DND-41 (cell line): ENCODE results near the gene SFT2D1.
A peak's percentile ranks its signal among the peaks of the same experiment; 100 is the strongest.

Experiments used
- ATAC-seq: fragments of 200-7000 bp; cut with Tn5 transposase; 3 replicates; pipeline ENCODE4 v1.9.1; 2021; ENCODE audit warnings: low read depth; ENCODE audit not compliant: insufficient read depth
- DNase-seq: peaks from one replicate; pipeline ENCODE4 v3.0.0-alpha.2; 2020
- H2AFZ ChIP-seq: 2 replicates; pipeline ENCODE4 v1.6.0; 2012; ENCODE audit warnings: low read depth, low read length
- H3K27ac ChIP-seq: 2 replicates; pipeline ENCODE4 v1.5.1; 2012; ENCODE audit warnings: low read length, inconsistent platforms
- H3K27me3 ChIP-seq: fragments of 200-600 bp; sonication (generic); 2 replicates; pipeline ENCODE4 v1.6.0; 2012; ENCODE audit warnings: low read length, mild to moderate bottlenecking, inconsistent platforms; ENCODE audit not compliant: insufficient read depth, poor library complexity
- H3K36me3 ChIP-seq: 2 replicates; pipeline ENCODE4 v1.5.1; 2012; ENCODE audit warnings: low read length, inconsistent platforms; ENCODE audit not compliant: insufficient read depth
- H3K4me1 ChIP-seq: 2 replicates; pipeline ENCODE4 v1.5.1; 2012; ENCODE audit warnings: mild to moderate bottlenecking, low read length; ENCODE audit not compliant: insufficient read depth
- H3K4me2 ChIP-seq: 2 replicates; pipeline ENCODE4 v1.6.0; 2012; ENCODE audit warnings: mild to moderate bottlenecking, moderate library complexity, low read length, inconsistent platforms; ENCODE audit not compliant: insufficient read depth
- H3K4me3 ChIP-seq, 2 experiments: fragments of 200-600 bp in 1 of 2; shearing (Covaris generic) in 1 of 2; 2 replicates each; pipeline ENCODE4 v1.5.1; 2012 to 2016; ENCODE audit warnings: inconsistent platforms in 2 of 2, low read length in 2 of 2, mild to moderate bottlenecking in 2 of 2, low read depth in 1 of 2, moderate library complexity in 1 of 2
- H3K79me2 ChIP-seq: 2 replicates; pipeline ENCODE4 v1.6.0; 2012; ENCODE audit warnings: low read length, inconsistent platforms; ENCODE audit not compliant: insufficient read depth
- H3K9ac ChIP-seq: 2 replicates; pipeline ENCODE4 v1.6.0; 2012; ENCODE audit warnings: low read depth, mild to moderate bottlenecking, inconsistent platforms, low read length, moderate library complexity
- H3K9me3 ChIP-seq: 2 replicates; pipeline ENCODE4 v1.5.1; 2012; ENCODE audit warnings: low read length, moderate library complexity, mild to moderate bottlenecking, inconsistent platforms; ENCODE audit not compliant: insufficient read depth, severe bottlenecking
- H4K20me1 ChIP-seq: 2 replicates; pipeline ENCODE4 v1.6.0; 2012; ENCODE audit warnings: low read length; ENCODE audit not compliant: insufficient read depth
- EZH2 ChIP-seq: IDR thresholded peaks from 3 replicates; pipeline ENCODE4 v1.6.1; 2012; ENCODE audit warnings: borderline replicate concordance, low read depth, mild to moderate bottlenecking, moderate library complexity, low read length, inconsistent platforms; ENCODE audit not compliant: severe bottlenecking
- TF ChIP-seq, protein P1 (sequence below): IDR thresholded peaks from 2 replicates; pipeline ENCODE4 v1.5.1; 2012; ENCODE audit warnings: borderline replicate concordance, low read length, moderate library complexity, mild to moderate bottlenecking; ENCODE audit not compliant: poor library complexity, severe bottlenecking; ENCODE audit errors: extremely low read depth

The SFT2D1 gene

DNA sequence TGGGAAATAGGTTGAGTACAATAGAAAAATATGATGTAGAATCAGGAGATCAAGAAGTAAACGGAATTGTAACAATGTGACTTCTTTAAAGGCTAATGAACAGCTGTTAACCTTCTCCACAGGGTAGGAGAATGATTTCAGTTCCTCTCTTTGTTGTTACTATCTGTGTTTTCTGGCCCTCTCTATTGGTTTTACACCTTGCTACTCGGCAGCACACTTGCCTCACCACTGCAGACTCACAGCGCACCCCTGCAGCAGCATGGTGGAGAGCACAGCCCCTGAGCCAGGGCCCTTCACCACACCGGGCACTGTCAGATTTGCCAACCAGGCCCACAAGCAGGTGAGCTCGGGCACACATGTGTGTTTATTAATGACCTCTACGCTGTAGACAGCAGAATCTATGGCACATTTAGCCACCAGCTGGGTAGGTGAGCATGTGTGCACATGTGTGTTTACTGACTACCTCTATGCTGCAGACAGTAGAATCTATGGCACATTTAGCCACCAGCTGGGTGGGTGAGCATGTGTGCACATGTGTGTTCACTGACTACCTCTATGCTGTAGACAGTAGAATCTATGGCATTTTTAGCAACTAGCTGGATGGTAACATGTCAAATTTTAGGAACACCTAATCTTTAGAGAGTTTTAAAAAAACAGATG, 16.8 kb downstream of the SFT2D1 start:
- Histone ChIP-seq H3K9ac (no peak overlapping the region), H3K4me1 (no peaks in the 10 kb centered on the region), H3K4me2 (no peak overlapping the region), H3K9me3 (no peaks in the 10 kb centered on the region), H3K36me3 (peaks cover 61% of the 10 kb centered on the region), H3K79me2 (peaks cover 40% of the 10 kb centered on the region), H4K20me1 (peaks cover 18% of the 10 kb centered on the region), H3K4me3 (no peak overlapping the region), H3K27me3 (no peaks in the 10 kb centered on the region), H3K27ac (no peak overlapping the region), H2AFZ (no peak overlapping the region)
- ATAC-seq: no peak
- DNase-seq: no peak
- TF ChIP-seq, protein P1, sequence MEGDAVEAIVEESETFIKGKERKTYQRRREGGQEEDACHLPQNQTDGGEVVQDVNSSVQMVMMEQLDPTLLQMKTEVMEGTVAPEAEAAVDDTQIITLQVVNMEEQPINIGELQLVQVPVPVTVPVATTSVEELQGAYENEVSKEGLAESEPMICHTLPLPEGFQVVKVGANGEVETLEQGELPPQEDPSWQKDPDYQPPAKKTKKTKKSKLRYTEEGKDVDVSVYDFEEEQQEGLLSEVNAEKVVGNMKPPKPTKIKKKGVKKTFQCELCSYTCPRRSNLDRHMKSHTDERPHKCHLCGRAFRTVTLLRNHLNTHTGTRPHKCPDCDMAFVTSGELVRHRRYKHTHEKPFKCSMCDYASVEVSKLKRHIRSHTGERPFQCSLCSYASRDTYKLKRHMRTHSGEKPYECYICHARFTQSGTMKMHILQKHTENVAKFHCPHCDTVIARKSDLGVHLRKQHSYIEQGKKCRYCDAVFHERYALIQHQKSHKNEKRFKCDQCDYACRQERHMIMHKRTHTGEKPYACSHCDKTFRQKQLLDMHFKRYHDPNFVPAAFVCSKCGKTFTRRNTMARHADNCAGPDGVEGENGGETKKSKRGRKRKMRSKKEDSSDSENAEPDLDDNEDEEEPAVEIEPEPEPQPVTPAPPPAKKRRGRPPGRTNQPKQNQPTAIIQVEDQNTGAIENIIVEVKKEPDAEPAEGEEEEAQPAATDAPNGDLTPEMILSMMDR: no peak
- TF ChIP-seq EZH2: no peak

DNA sequence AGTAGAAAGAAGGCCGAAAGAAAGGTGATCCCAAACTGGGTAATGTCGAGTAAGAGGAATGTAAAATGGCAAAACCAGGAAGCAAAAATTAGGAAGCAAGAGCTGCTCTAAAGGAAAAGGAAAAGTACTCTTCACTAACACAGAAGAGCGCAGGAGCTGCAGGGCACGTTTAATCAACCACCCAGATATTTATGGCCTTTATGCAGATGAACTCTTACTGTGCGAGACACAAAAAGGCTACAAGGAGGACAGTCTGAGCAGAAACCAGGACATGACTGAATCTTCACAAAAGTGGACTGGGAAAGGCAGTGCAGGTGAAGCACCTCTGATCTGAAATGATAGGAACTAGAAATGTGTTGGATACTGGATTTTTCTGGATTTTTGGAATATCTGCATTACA, 18.9 kb downstream of the SFT2D1 start:
- no peak overlapping the region for H3K27ac ChIP-seq
- H4K20me1 ChIP-seq: peaks cover 13% of the 10 kb centered on the region; the same call in 1 of the 2 replicates
- peaks cover 20% of the 10 kb centered on the region for H3K79me2 ChIP-seq
- DNase-seq (no peak), ATAC-seq (no peak)
- H3K4me1 ChIP-seq: no peaks in the 10 kb centered on the region
- H3K4me2 ChIP-seq: no peak overlapping the region
- no peak overlapping the region for H2AFZ ChIP-seq
- no peaks in the 10 kb centered on the region for H3K27me3 ChIP-seq
- no peak overlapping the region for H3K4me3 ChIP-seq
- peaks cover 64% of the 10 kb centered on the region for H3K36me3 ChIP-seq
- H3K9me3 ChIP-seq: no peaks in the 10 kb centered on the region
- H3K9ac ChIP-seq: no peak overlapping the region
- TF ChIP-seq, protein P1: no peak
- no peak for TF ChIP-seq EZH2

DNA sequence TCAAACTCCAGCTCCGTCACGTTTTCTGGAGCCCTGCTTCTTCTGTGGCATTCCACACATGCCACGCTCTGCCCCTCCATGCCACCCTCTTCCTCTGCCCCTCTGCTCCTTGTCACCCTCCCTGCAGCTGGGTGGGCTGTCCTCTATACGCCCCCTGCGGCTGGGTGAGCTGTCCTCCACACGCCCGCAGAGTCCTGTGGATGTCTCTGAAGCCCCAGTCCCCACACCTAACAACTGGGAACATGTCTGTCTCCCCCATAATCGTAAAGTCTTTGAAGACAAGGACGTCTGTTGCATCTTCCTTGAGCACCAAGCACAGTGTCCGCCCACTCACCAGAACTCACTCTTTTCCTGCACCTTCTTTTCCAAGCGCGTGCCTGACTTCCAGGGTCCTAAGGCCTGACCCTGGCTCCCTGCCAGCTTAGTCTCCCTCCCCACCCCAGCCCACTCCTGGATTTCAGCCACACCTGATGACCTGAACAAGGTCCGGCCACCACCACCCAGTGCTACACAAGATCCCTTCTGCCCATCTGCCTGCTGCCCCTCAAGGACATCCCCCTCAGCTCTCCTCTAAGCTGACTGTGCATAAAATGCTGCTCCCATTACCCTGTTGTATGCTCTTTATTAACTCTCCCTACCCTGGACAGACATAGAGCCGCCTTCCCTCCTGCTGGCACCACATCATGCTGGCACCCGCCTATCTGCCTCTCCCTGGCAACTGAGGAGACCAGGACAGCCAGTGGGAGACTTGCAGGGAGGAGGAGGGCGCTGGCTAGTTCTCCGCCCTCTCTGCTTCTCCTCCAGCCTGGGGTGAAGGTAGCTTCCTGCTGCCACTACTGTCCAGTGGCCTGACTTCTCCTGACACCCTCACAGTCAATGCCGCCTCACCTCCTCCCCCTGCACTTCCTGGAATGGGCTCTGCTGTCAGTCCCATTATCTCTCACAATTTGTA, 23.4 kb downstream of the SFT2D1 start:
- TF ChIP-seq, protein P1: no peak
- no peak for TF ChIP-seq EZH2
- Histone ChIP-seq H3K79me2 (no peaks in the 10 kb centered on the region), H2AFZ (no peak overlapping the region), H3K9me3 (no peaks in the 10 kb centered on the region), H3K27me3 (no peaks in the 10 kb centered on the region), H3K27ac (no peak overlapping the region; the same call in 1 of the 2 replicates), H3K4me1 (no peaks in the 10 kb centered on the region), H3K9ac (no peak overlapping the region), H4K20me1 (0 out of 2 replicates have a peak, but pooled peaks cover 10% of the 10 kb centered on the region), H3K36me3 (peaks cover 30% of the 10 kb centered on the region), H3K4me3 (no peak overlapping the region), H3K4me2 (no peak overlapping the region)
- DNase-seq: no peak
- ATAC-seq: peak; percentile 42; the same call in 2 of the 3 replicates
